OCI-LY1 (cell line): ENCODE measurements around the gene TTC24.

Experiments
- EZH2 ChIP-seq: fragments of 200-600 bp; sonication (generic), shearing (Covaris generic); IDR thresholded peaks from 2 replicates; pipeline ENCODE4 v1.8.0; 2017; ENCODE audit warnings: borderline replicate concordance, mixed run types, mild to moderate bottlenecking, antibody characterized with exemption, low read length, moderate library complexity, mixed read lengths
- TF ChIP-seq, protein P1 (sequence below): fragments of 200-600 bp; sonication (generic), shearing (Covaris generic); IDR thresholded peaks from 2 replicates; pipeline ENCODE4 v1.5.1; 2017; ENCODE audit warnings: mild to moderate bottlenecking, antibody characterized with exemption, low read length, moderate library complexity, mixed read lengths

- TF ChIP-seq, protein P1, sequence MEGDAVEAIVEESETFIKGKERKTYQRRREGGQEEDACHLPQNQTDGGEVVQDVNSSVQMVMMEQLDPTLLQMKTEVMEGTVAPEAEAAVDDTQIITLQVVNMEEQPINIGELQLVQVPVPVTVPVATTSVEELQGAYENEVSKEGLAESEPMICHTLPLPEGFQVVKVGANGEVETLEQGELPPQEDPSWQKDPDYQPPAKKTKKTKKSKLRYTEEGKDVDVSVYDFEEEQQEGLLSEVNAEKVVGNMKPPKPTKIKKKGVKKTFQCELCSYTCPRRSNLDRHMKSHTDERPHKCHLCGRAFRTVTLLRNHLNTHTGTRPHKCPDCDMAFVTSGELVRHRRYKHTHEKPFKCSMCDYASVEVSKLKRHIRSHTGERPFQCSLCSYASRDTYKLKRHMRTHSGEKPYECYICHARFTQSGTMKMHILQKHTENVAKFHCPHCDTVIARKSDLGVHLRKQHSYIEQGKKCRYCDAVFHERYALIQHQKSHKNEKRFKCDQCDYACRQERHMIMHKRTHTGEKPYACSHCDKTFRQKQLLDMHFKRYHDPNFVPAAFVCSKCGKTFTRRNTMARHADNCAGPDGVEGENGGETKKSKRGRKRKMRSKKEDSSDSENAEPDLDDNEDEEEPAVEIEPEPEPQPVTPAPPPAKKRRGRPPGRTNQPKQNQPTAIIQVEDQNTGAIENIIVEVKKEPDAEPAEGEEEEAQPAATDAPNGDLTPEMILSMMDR = no peak
- TF ChIP-seq EZH2 = no peak
Observed at GRCh38 chr1:156586323-156586722, 6.8 kb downstream of the TTC24 start.
